ENCODE measurements around the gene SHISA4. TPM values are rescaled to one million over a fixed set of nuclear protein-coding genes. Genes with fewer than 3 reads are reported as not detected.
"Not testable (repeated sequence)": the region's sequence is repeated elsewhere in the genome, so short reads cannot be mapped to it uniquely, and the experiment has no call there.

Gene SHISA4
- total RNA-seq = 0.44 TPM
- under 1 TPM in 2 of 4 donors, not detected in 2; 0.22 to 0.44 TPM for polyA plus RNA-seq

DNA sequence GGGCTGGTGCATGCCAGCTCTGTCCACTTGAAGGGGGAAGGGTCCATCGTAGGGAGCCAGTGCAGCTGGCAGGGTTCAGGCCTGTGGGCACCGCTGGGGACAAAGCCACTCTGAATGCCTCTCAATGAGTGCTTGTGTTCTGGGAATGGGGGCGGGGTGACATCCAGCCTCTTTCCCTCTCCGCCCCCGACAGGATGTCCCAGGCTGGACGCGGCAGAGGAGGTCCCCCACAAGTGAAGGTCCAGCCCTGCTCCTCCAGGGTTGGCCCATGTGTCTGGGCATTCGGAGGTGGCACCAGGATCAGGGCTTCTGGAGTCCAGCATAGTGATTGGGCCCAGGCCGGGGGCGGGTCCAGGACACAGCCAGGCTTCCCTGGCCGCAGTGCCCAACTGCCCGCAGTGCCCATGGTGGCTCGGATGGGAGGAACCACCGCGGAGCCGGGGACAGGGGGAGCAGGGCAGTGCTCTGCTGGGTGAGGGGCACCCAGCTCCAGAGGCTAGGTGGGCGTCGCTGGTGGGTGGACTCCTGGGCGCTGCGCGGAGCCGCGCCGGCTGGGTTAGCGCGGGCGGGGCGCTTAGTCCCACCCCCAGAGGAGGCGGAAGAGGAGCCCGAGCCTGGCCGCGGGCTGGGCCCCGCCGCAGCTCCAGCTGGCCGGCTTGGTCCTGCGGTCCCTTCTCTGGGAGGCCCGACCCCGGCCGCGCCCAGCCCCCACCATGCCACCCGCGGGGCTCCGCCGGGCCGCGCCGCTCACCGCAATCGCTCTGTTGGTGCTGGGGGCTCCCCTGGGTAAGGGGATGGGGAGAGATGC, at the start of gene SHISA4:
Gene SHISA4, plus strand, starts transcription at position 617 of the 808 bp plus-strand sequence. Its CDS starts 97 bp downstream, at position 714.
- H3K4me3 Mint-ChIP-seq = peak within 1 kb of the TSS; percentile 57 to 76 (median 69)
- no peak for DNase-seq

DNA sequence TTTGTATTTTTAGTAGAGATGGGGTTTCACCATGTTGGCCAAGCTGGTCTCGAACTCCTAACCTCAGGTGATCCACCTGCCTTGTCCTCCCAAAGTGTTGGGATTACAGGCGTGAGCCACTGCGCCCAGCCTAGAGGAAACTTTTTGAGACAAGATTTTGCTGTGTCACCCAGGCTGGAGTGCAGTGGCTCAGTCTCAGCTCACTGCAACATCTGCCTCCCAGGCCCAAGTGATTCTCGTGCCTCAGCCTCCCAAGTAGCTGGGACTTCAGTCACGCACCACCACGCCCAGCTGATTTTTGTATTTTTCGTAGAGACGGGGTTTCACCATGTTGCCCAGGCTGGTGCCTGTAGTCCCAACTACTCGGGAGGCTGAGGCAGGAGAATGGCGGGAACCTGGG, 49.6 kb upstream of the SHISA4 start:
- Mint-ChIP-seq H3K4me1 (peaks cover 43 to 68% (median 52%) of the 10 kb centered on the region in 4 donors), H3K36me3 (peaks cover 20% of the 10 kb centered on the region)
- H3K4me3 ChIP-seq (ENCODE audit: low read depth, low read length); H3K4me1 ChIP-seq (ENCODE audit: control insufficient read depth, insufficient read depth, low read length, poor library complexity, severe bottlenecking); H3K27me3 Mint-ChIP-seq; DNase-seq; H3K27ac ChIP-seq (ENCODE audit: insufficient read depth, low read length, poor library complexity, severe bottlenecking); H3K9me3 ChIP-seq (ENCODE audit: control insufficient read depth in 2 of 2, low read length in 2 of 2); ATAC-seq (ENCODE audit: low read depth in 2 of 2); H3K9me3 Mint-ChIP-seq; H3K4me3 Mint-ChIP-seq; H3K27me3 ChIP-seq (ENCODE audit: control insufficient read depth, insufficient read depth, low read length); H3K27ac Mint-ChIP-seq: not testable (repeated sequence)
- H3K36me3 ChIP-seq (ENCODE audit: control insufficient read depth, insufficient read depth, low read length) = peaks cover 25% of the 10 kb centered on the region

More for the DNA sequence above, at the start of gene SHISA4:
- Histone ChIP-seq H3K9me3 (ENCODE audit: control insufficient read depth in 2 of 2, low read length in 2 of 2) (no peaks in the 10 kb centered on the region), H3K27ac (ENCODE audit: insufficient read depth, low read length, poor library complexity, severe bottlenecking) (no peak within 1 kb of the TSS), H3K27me3 (ENCODE audit: control insufficient read depth, insufficient read depth, low read length) (peaks cover 19% of the 10 kb centered on the region), H3K36me3 (ENCODE audit: control insufficient read depth, insufficient read depth, low read length) (no peaks in the 10 kb centered on the region), H3K4me1 (ENCODE audit: control insufficient read depth, insufficient read depth, low read length, poor library complexity, severe bottlenecking) (peaks cover 13% of the 10 kb centered on the region), H3K4me3 (ENCODE audit: low read depth, low read length) (no peak within 1 kb of the TSS)
- peaks cover 47% of the 10 kb centered on the region for H3K27me3 Mint-ChIP-seq
- H3K9me3 Mint-ChIP-seq = peaks cover 0 to 1% (median 0%) of the 10 kb centered on the region in 7 donors
- ATAC-seq (ENCODE audit: low read depth in 2 of 2) = peak in 1 of 2 donors; percentile 51
- H3K27ac Mint-ChIP-seq = peak within 1 kb of the TSS in 1 of 3 donors; percentile 60
- H3K36me3 Mint-ChIP-seq = no peaks in the 10 kb centered on the region
- H3K4me1 Mint-ChIP-seq = peaks cover 0 to 15% (median 6%) of the 10 kb centered on the region in 4 donors

DNA sequence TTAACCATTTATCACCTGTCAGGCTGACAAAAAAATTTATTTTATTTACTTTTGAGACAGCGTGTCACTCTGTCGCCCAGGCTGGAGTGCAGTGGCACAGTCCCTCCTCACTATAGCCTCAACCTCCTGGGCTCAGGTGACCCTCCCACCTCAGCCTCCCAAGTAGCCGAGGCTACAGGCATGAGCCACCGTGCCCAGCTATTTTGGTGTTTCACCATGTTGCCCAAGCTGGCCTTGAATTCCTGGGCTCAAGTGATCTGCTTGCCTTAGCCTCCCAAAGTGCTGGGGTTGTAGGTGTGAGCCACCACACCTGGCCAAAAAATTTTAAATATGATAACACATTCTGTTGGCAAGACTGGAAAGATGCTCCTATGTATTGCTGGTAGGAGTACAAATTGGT, 48.6 kb upstream of the SHISA4 start:
- Mint-ChIP-seq H3K9me3 (no peaks in the 10 kb centered on the region), H3K27me3 (no peaks in the 10 kb centered on the region), H3K27ac (no peak overlapping the region), H3K36me3 (peaks cover 15% of the 10 kb centered on the region), H3K4me1 (peaks cover 43 to 63% (median 53%) of the 10 kb centered on the region in 4 donors), H3K4me3 (no peak overlapping the region)
- Histone ChIP-seq H3K36me3 (ENCODE audit: control insufficient read depth, insufficient read depth, low read length) (peaks cover 19% of the 10 kb centered on the region), H3K9me3 (ENCODE audit: control insufficient read depth in 2 of 2, low read length in 2 of 2) (no peaks in the 10 kb centered on the region), H3K4me1 (ENCODE audit: control insufficient read depth, insufficient read depth, low read length, poor library complexity, severe bottlenecking) (peaks cover 4% of the 10 kb centered on the region), H3K27me3 (ENCODE audit: control insufficient read depth, insufficient read depth, low read length) (no peaks in the 10 kb centered on the region), H3K27ac (ENCODE audit: insufficient read depth, low read length, poor library complexity, severe bottlenecking) (no peak overlapping the region), H3K4me3 (ENCODE audit: low read depth, low read length) (no peak overlapping the region)
- DNase-seq (no peak), ATAC-seq (ENCODE audit: low read depth in 2 of 2) (no peak)

GRCh38 chr1:201840490-201840889, 48.2 kb upstream of the SHISA4 start:
- no peak for DNase-seq
- peak overlapping the region in 2 of 3 donors; percentile 46 to 52 for H3K27ac Mint-ChIP-seq
- no peaks in the 10 kb centered on the region for H3K9me3 Mint-ChIP-seq
- Histone ChIP-seq H3K9me3 (ENCODE audit: control insufficient read depth in 2 of 2, low read length in 2 of 2) (no peaks in the 10 kb centered on the region), H3K27ac (ENCODE audit: insufficient read depth, low read length, poor library complexity, severe bottlenecking) (no peak overlapping the region), H3K4me3 (ENCODE audit: low read depth, low read length) (no peak overlapping the region), H3K4me1 (ENCODE audit: control insufficient read depth, insufficient read depth, low read length, poor library complexity, severe bottlenecking) (peaks cover 4% of the 10 kb centered on the region), H3K36me3 (ENCODE audit: control insufficient read depth, insufficient read depth, low read length) (peaks cover 15% of the 10 kb centered on the region), H3K27me3 (ENCODE audit: control insufficient read depth, insufficient read depth, low read length) (no peaks in the 10 kb centered on the region)
- H3K36me3 Mint-ChIP-seq = peaks cover 12% of the 10 kb centered on the region
- ATAC-seq (ENCODE audit: low read depth in 2 of 2) = no peak
- no peak overlapping the region for H3K4me3 Mint-ChIP-seq
- peaks cover 43 to 61% (median 53%) of the 10 kb centered on the region in 4 donors for H3K4me1 Mint-ChIP-seq
- H3K27me3 Mint-ChIP-seq = no peaks in the 10 kb centered on the region

GRCh38 chr1:201841265-201841912, 47.3 kb upstream of the SHISA4 start:
- H3K4me1 ChIP-seq (ENCODE audit: control insufficient read depth, insufficient read depth, low read length, poor library complexity, severe bottlenecking) = peaks cover 4% of the 10 kb centered on the region
- no peak overlapping the region for H3K4me3 ChIP-seq (ENCODE audit: low read depth, low read length)
- Mint-ChIP-seq H3K4me1 (peaks cover 39 to 64% (median 53%) of the 10 kb centered on the region in 4 donors), H3K36me3 (peaks cover 8% of the 10 kb centered on the region), H3K4me3 (no peak overlapping the region), H3K27ac (no peak overlapping the region), H3K27me3 (no peaks in the 10 kb centered on the region), H3K9me3 (no peaks in the 10 kb centered on the region)
- no peak for DNase-seq
- no peaks in the 10 kb centered on the region for H3K9me3 ChIP-seq (ENCODE audit: control insufficient read depth in 2 of 2, low read length in 2 of 2)
- no peak for ATAC-seq (ENCODE audit: low read depth in 2 of 2)
- no peaks in the 10 kb centered on the region for H3K27me3 ChIP-seq (ENCODE audit: control insufficient read depth, insufficient read depth, low read length)
- H3K36me3 ChIP-seq (ENCODE audit: control insufficient read depth, insufficient read depth, low read length) = peaks cover 11% of the 10 kb centered on the region
- H3K27ac ChIP-seq (ENCODE audit: insufficient read depth, low read length, poor library complexity, severe bottlenecking) = no peak overlapping the region

GRCh38 chr1:201842472-201843027, 46.1 kb upstream of the SHISA4 start:
- H3K9me3 Mint-ChIP-seq = no peaks in the 10 kb centered on the region
- peaks cover 7% of the 10 kb centered on the region for H3K36me3 Mint-ChIP-seq
- H3K4me1 Mint-ChIP-seq = peaks cover 42 to 57% (median 47%) of the 10 kb centered on the region in 4 donors

DNA sequence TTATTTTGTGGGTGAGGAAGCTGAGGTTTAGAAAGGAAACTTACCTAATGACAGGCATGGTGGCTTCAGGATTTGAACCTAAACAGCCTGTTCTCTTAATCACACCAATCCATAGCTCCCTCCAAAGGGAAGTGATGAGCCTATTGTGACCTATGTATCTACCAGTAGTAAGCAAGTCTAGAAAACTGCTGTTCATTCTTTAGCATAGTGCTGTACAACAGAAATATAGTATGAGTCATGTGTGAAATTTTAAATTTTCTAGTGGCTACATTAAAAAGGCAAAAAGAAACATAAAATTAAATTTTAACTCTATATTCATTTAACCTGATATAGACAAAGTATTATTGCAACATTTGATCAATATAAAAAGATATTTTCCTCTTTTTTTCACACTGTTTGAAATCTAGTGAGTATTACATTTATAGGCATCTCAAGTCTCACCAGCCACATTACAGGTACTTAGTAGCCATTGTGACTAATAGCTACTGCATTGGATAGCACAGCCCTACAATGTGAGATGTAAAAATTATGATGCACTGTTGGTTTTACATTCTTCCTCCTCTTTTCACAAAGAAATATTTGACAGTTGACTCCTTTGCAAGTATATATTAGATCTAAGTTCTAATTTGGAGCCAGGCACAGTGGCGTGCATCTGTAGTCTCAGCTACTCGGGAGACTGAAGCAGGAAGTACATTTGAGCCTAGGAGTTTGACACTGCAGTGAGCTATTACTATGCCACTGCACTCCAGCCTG, 43.2 kb upstream of the SHISA4 start:
- Mint-ChIP-seq H3K4me1 (peaks cover 33 to 44% (median 37%) of the 10 kb centered on the region in 4 donors), H3K27ac (no peak overlapping the region), H3K9me3 (no peaks in the 10 kb centered on the region), H3K4me3 (no peak overlapping the region), H3K27me3 (no peaks in the 10 kb centered on the region), H3K36me3 (peaks cover 16% of the 10 kb centered on the region)
- ATAC-seq (ENCODE audit: low read depth in 2 of 2) (no peak), DNase-seq (no peak)
- no peak overlapping the region for H3K4me3 ChIP-seq (ENCODE audit: low read depth, low read length)
- H3K9me3 ChIP-seq (ENCODE audit: control insufficient read depth in 2 of 2, low read length in 2 of 2) = no peaks in the 10 kb centered on the region
- no peaks in the 10 kb centered on the region for H3K4me1 ChIP-seq (ENCODE audit: control insufficient read depth, insufficient read depth, low read length, poor library complexity, severe bottlenecking)
- peaks cover 32% of the 10 kb centered on the region for H3K36me3 ChIP-seq (ENCODE audit: control insufficient read depth, insufficient read depth, low read length)
- H3K27ac ChIP-seq (ENCODE audit: insufficient read depth, low read length, poor library complexity, severe bottlenecking) = no peak overlapping the region
- H3K27me3 ChIP-seq (ENCODE audit: control insufficient read depth, insufficient read depth, low read length) = no peaks in the 10 kb centered on the region

More at GRCh38 chr1:201842472-201843027, 46.1 kb upstream of the SHISA4 start:
- peak overlapping the region in 2 of 3 donors; percentile 17 to 78 for H3K27ac Mint-ChIP-seq
- no peaks in the 10 kb centered on the region for H3K27me3 Mint-ChIP-seq
- ATAC-seq (ENCODE audit: low read depth in 2 of 2) (no peak), DNase-seq (no peak)
- Histone ChIP-seq H3K36me3 (ENCODE audit: control insufficient read depth, insufficient read depth, low read length) (peaks cover 6% of the 10 kb centered on the region), H3K4me3 (ENCODE audit: low read depth, low read length) (no peak overlapping the region), H3K27ac (ENCODE audit: insufficient read depth, low read length, poor library complexity, severe bottlenecking) (no peak overlapping the region), H3K9me3 (ENCODE audit: control insufficient read depth in 2 of 2, low read length in 2 of 2) (no peaks in the 10 kb centered on the region), H3K27me3 (ENCODE audit: control insufficient read depth, insufficient read depth, low read length) (no peaks in the 10 kb centered on the region), H3K4me1 (ENCODE audit: control insufficient read depth, insufficient read depth, low read length, poor library complexity, severe bottlenecking) (peaks cover 4% of the 10 kb centered on the region)
- H3K4me3 Mint-ChIP-seq = no peak overlapping the region
